ENCODE measurements around the gene NOS1AP.

DNA sequence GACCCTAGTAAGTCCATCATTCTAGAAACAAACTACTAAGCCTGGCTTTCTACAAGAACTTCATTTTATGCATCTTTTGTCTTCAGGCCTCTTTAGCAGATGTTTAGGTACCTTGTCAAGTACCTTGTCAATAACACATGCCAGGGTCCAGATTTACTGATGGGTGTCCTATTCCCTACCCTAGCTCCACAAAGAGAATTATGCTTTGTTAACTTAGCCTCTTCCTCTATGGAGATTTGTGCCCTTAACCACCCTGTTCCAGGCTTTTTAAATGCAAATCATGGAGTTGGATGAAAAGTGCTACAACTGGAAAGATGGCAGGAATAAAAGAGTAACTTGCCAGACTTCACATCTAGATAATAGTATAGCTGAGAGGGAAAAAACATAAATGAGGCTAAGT lies 264.5 kb downstream of the NOS1AP start:
- TF ChIP-seq GATA2 (IDR thresholded peaks at IDR 0.05; ENCODE audit: low read depth, low read length) (no peak), GATA3 (IDR thresholded peaks at IDR 0.05; ENCODE audit: low read depth, low read length) (no peak)
